ENCODE measurements around the gene HAUS8. TPM values are rescaled to one million over a fixed set of nuclear protein-coding genes. Genes with fewer than 3 reads are reported as not detected.
A peak's percentile ranks its signal among the peaks of the same experiment; 100 is the strongest.

HAUS8 gene
- total RNA-seq, 1 experiment from 2014 or later = 30.8 TPM

DNA sequence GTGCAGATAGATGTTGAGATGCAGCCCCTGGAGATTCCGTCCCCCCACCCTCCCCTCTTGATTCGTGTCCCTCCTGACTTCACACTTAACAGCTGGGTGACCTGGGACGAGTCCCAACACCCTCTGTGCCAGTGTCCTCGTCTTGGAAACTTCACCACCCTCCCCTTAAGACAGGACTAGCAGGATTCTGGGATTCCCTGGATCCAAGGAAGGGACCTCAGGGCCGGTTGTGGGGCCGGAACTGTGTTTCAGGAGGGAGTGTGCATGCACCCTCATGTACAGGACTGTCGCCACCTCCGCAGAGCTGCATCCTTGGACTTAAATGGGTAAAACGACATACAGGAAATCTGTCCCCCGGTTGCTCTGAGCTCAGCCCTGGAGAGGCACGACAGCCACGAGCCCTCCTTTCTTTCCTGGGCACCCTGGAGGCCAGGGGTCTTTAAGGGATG is 1.3 kb upstream of the HAUS8 start:
- intact Hi-C loops (cut with micrococcal nuclease; ENCODE audit: unreplicated experiment) = loop anchor here (5.0 kb wide), 2 partner anchors 151 to 391 kb away; partner anchors contain the start of gene OCEL1
- H3K4me2 ChIP-seq = peak overlapping the region; percentile 86
- H4K20me1 ChIP-seq (ENCODE audit: insufficient read depth) = peaks cover 34% of the 10 kb centered on the region
- peaks cover 49% of the 10 kb centered on the region for H3K4me1 ChIP-seq (replicated peaks; ENCODE audit: insufficient read depth)
- H3K27ac ChIP-seq = no peak overlapping the region
- peak overlapping the region; percentile 86; the same call in 1 of the 2 replicates for H2AFZ ChIP-seq
- H3K9me3 ChIP-seq (ENCODE audit: insufficient read depth, low read depth) = no peaks in the 10 kb centered on the region
- H3K27me3 ChIP-seq (ENCODE audit: insufficient read depth, low read depth) = no peaks in the 10 kb centered on the region
- no peaks in the 10 kb centered on the region for H3K9me2 ChIP-seq (ENCODE audit: insufficient read depth)
- POLR2A ChIA-PET (ENCODE audit: unreplicated experiment) = interaction anchor here (0.7 kb wide), 1 partner anchor 12 kb away, joined by 3 read pairs; no protein-coding TSS in a partner anchor
- H3F3A ChIP-seq (ENCODE audit: insufficient read depth, low read depth) = peaks cover 35% of the 10 kb centered on the region
- peak overlapping the region; percentile 86 for H3K4me3 ChIP-seq
- CTCF ChIA-PET = interaction anchor here (0.6 kb wide), 1 partner anchor 390 kb away, joined by 3 read pairs; no protein-coding TSS in a partner anchor
- peaks cover 87% of the 10 kb centered on the region for H3K79me2 ChIP-seq (ENCODE audit: low read depth)
- TF ChIP-seq EZH2 (IDR thresholded peaks at IDR 0.05; ENCODE audit: low read depth) (no peak), CTCF (conservative IDR thresholded peaks at IDR 0.05) (no peak)
- H3K36me3 ChIP-seq (ENCODE audit: low read depth) = no peaks in the 10 kb centered on the region; the same call in 1 of the 2 replicates
- BruUV-seq (replicated peaks) = no TSS peak
- no peak for DNase-seq

- CTCF ChIA-PET = interaction anchor here (0.6 kb wide), 1 partner anchor 268 kb away, joined by 6 read pairs; no protein-coding TSS in a partner anchor
- intact Hi-C loops (cut with micrococcal nuclease; ENCODE audit: unreplicated experiment) = loop anchor here (5.0 kb wide), 2 partner anchors 151 to 391 kb away; partner anchors contain the start of gene OCEL1
Observed at GRCh38 chr19:17075864-17076542, 751 bp upstream of the HAUS8 start.

DNA sequence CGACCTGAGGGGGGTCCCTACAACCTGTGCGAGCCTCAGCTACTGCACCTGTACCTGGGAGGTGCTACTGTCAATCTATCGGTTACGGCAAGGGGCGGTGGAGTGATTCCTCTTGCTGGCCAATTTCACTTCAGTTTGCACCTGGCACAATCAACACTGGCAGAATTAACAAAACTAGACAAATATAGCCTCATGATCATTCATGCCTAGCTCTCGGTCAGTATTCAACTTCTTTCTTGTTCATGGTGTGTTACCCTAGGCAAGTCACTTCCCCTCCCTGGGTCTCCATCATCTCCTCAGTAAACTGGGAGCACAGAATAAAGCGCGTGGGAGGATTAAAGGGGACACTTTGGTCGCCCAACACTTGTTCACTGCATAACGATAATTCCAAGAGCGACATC is 618 bp downstream of the HAUS8 start:
- Histone ChIP-seq H3K27ac (peak overlapping the region; percentile 47), H3K27me3 (ENCODE audit: insufficient read depth, low read depth) (no peaks in the 10 kb centered on the region), H3K79me2 (ENCODE audit: low read depth) (peaks cover 69% of the 10 kb centered on the region), H3K4me2 (peak overlapping the region; percentile 95), H3F3A (ENCODE audit: insufficient read depth, low read depth) (peaks cover 29% of the 10 kb centered on the region), H2AFZ (peak overlapping the region; percentile 81), H3K4me3 (peak overlapping the region; percentile 65), H3K9me3 (ENCODE audit: insufficient read depth, low read depth) (no peaks in the 10 kb centered on the region), H3K9me2 (ENCODE audit: insufficient read depth) (no peaks in the 10 kb centered on the region), H3K4me1 (replicated peaks; ENCODE audit: insufficient read depth) (peaks cover 43% of the 10 kb centered on the region), H3K36me3 (ENCODE audit: low read depth) (peaks cover 9% of the 10 kb centered on the region; the same call in 1 of the 2 replicates), H4K20me1 (ENCODE audit: insufficient read depth) (peaks cover 21% of the 10 kb centered on the region; the same call in 1 of the 2 replicates)
- TF ChIP-seq CTCF (conservative IDR thresholded peaks at IDR 0.05) (no peak), EZH2 (IDR thresholded peaks at IDR 0.05; ENCODE audit: low read depth) (no peak)
- no TSS peak for BruUV-seq (replicated peaks)
- CTCF ChIA-PET = no interaction called here
- intact Hi-C loops (cut with micrococcal nuclease; ENCODE audit: unreplicated experiment) = loop anchor here (5.0 kb wide), 2 partner anchors 153 to 393 kb away; partner anchors contain the start of gene OCEL1
- no peak for DNase-seq
- POLR2A ChIA-PET (ENCODE audit: unreplicated experiment) = interaction anchor here (0.6 kb wide), 1 partner anchor 257 kb away, joined by 6 read pairs; no protein-coding TSS in a partner anchor

More at GRCh38 chr19:17075864-17076542, 751 bp upstream of the HAUS8 start:
- POLR2A ChIA-PET (ENCODE audit: unreplicated experiment) = no interaction called here
- H3K4me2 ChIP-seq = peak overlapping the region; percentile 86
- peaks cover 81% of the 10 kb centered on the region for H3K79me2 ChIP-seq (ENCODE audit: low read depth)
- peaks cover 49% of the 10 kb centered on the region for H3K4me1 ChIP-seq (replicated peaks; ENCODE audit: insufficient read depth)
- no peaks in the 10 kb centered on the region for H3K9me2 ChIP-seq (ENCODE audit: insufficient read depth)
- no peak for TF ChIP-seq EZH2 (IDR thresholded peaks at IDR 0.05; ENCODE audit: low read depth)
- peak overlapping the region; percentile 86 for H3K4me3 ChIP-seq
- BruUV-seq (replicated peaks) = no TSS peak
- no peaks in the 10 kb centered on the region for H3K27me3 ChIP-seq (ENCODE audit: insufficient read depth, low read depth)
- peaks cover 35% of the 10 kb centered on the region for H3F3A ChIP-seq (ENCODE audit: insufficient read depth, low read depth)
- H4K20me1 ChIP-seq (ENCODE audit: insufficient read depth) = peaks cover 29% of the 10 kb centered on the region
- H2AFZ ChIP-seq = peak overlapping the region; percentile 86
- DNase-seq = no peak
- 0 out of 2 replicates have a peak overlapping the region, but pooled peaks have one; percentile 37 for H3K27ac ChIP-seq
- peaks cover 3% of the 10 kb centered on the region; the same call in 1 of the 2 replicates for H3K36me3 ChIP-seq (ENCODE audit: low read depth)
- no peaks in the 10 kb centered on the region for H3K9me3 ChIP-seq (ENCODE audit: insufficient read depth, low read depth)
